GM12878 (cell line): Measurements from ENCODE around the gene HSF5. TPM values are rescaled to one million over a fixed set of nuclear protein-coding genes. Genes with fewer than 3 reads are reported as not detected.

ENCODE experiments used
- HCFC1 ChIP-seq: fragments of 150-350 bp; IDR thresholded peaks from 2 replicates; pipeline ENCODE4 v1.6.1; 2014; ENCODE audit warnings: low read length
- NFYB ChIP-seq: IDR thresholded peaks from 2 replicates; pipeline ENCODE4 v1.6.1; 2011; ENCODE audit warnings: low read depth, mild to moderate bottlenecking, low read length, improper control_type of control experiment, moderate library complexity; ENCODE audit not compliant: insufficient read depth
- PAX8 ChIP-seq: fragments of 450-650 bp; IDR thresholded peaks from 2 replicates; pipeline ENCODE4 v1.6.1; 2017; ENCODE audit warnings: mild to moderate bottlenecking, moderate library complexity
- PRDM15 ChIP-seq: fragments of 450-650 bp; formaldehyde crosslinking; IDR thresholded peaks from 2 replicates; pipeline ENCODE4 v1.4.0; 2020; ENCODE audit warnings: mild to moderate bottlenecking, moderate library complexity
- RCOR1 ChIP-seq: conservative IDR thresholded peaks from 2 replicates; pipeline ENCODE4 v1.6.1; 2012; ENCODE audit warnings: low read depth, low read length, improper control_type of control experiment
- SREBF2 ChIP-seq: IDR thresholded peaks from 2 replicates; pipeline ENCODE4 v1.6.1; 2012; ENCODE audit warnings: mild to moderate bottlenecking, low read length
- ZBTB40 ChIP-seq: fragments of 450-650 bp; IDR thresholded peaks from 2 replicates; pipeline ENCODE4 v1.6.1; 2016; ENCODE audit warnings: mild to moderate bottlenecking, moderate library complexity, borderline replicate concordance
- polyA plus RNA-seq, 11 experiments: library from polyadenylated mRNA; depleted of rRNA in 4 of 11; unstranded in 6 of 11; stranded (reverse) in 5 of 11; fragments of >200 nt; fragmentation: Nextera tagmentation in 4 of 11; fragmentation: Illumina TruSeq in 1 of 11; extraction: Ambion mirVana in 4 of 11; extraction: Trizol in 1 of 11; gene quantifications; 1 replicate in 1 of 11; 2 replicates in 10 of 11; pipeline versions ENCODE4 v1.2.1 to v1.2.3, GENCODE V29; 2011 to 2016; ENCODE audit warnings: inconsistent platforms in 2 of 11, missing spikeins in 2 of 11, low read depth in 1 of 11
- total RNA-seq, 4 experiments: library from RNA; depleted of rRNA in 3 of 4; stranded (reverse); fragments of >200 nt in 3 of 4; fragmentation: Illumina TruSeq in 1 of 4; extraction: Trizol in 1 of 4; gene quantifications; 2 replicates each; pipeline versions ENCODE4 v1.2.1 to v1.2.3, GENCODE V29; 2013 to 2021

Gene HSF5
- total and polyA plus RNA-seq, 10 of the 15 experiments (the other 5 are each of a cell fraction or from before 2014, with no cell fraction given): 0.02 to 0.18 (median 0.06) TPM; not detected in 4

GRCh38 chr17:58385359-58385899 lies 102.8 kb downstream of the HSF5 start (continued):
- TF ChIP-seq ZBTB40 (no peak), NFYB (no peak), SREBF2 (no peak), PAX8 (no peak), HCFC1 (no peak), PRDM15 (no peak), RCOR1 (no peak)
